Lower leg skin (tissue), 3 donors: ENCODE measurements around the gene NRF1.

ENCODE experiments used
- POLR2A ChIP-seq, 2 donors: fragments of 450-650 bp; IDR thresholded peaks; one replicate each; pipeline ENCODE4 v1.6.1; 2016 to 2017; ENCODE audit warnings: antibody characterized with exemption in 2 of 2, mild to moderate bottlenecking in 1 of 2, moderate library complexity in 1 of 2
- TF ChIP-seq, protein P1 (sequence below), 3 donors: fragments of 450-650 bp; IDR thresholded peaks; one replicate each; pipeline ENCODE4 v1.5.1; 2016; ENCODE audit warnings: antibody characterized with exemption in 3 of 3, mild to moderate bottlenecking in 3 of 3, moderate library complexity in 2 of 3

DNA sequence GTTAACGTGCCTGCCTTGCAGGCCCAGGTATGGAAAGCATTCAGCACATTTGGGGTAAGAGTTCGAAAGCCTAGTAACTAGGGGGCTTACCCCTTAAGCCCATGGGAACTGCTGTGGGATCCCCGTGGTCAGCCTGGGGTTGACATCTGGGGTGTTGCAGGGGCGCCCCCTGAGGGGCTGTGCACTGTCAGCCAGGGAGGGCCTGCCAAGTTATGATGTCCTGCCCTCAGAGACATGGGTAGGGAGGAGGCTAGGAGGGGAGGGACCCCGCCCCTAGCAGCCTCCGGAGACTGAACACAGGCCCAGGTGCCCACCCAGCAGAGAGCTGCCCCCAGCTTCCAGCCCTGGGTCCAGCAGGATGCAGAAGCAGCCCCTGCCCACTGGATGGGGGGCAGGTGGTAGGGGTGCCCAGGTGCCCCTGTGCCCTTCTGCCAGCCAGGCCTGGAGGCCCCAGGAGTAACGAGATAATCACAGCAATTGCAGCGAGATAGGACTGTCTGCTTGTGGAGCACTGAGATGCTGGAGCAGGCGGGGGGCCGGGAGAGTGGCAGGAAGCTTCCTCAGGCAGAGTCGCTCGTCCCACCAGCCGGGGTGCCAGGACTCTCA is 187.9 kb downstream of the NRF1 start:
- TF ChIP-seq, protein P1, sequence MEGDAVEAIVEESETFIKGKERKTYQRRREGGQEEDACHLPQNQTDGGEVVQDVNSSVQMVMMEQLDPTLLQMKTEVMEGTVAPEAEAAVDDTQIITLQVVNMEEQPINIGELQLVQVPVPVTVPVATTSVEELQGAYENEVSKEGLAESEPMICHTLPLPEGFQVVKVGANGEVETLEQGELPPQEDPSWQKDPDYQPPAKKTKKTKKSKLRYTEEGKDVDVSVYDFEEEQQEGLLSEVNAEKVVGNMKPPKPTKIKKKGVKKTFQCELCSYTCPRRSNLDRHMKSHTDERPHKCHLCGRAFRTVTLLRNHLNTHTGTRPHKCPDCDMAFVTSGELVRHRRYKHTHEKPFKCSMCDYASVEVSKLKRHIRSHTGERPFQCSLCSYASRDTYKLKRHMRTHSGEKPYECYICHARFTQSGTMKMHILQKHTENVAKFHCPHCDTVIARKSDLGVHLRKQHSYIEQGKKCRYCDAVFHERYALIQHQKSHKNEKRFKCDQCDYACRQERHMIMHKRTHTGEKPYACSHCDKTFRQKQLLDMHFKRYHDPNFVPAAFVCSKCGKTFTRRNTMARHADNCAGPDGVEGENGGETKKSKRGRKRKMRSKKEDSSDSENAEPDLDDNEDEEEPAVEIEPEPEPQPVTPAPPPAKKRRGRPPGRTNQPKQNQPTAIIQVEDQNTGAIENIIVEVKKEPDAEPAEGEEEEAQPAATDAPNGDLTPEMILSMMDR (IDR thresholded peaks at IDR 0.05): no peak
- TF ChIP-seq POLR2A (IDR thresholded peaks at IDR 0.05): no peak
